KOPT-K1 (cell line): ENCODE data around the gene RELCH.

ENCODE experiments used
- H3K27ac ChIP-seq: fragments of 200-600 bp; sonication (generic); 2 replicates; pipeline ENCODE4 v1.5.1; 2016; ENCODE audit warnings: antibody characterized with exemption, mild to moderate bottlenecking, low read depth, low read length; ENCODE audit not compliant: poor library complexity, severe bottlenecking
- H3K36me3 ChIP-seq: fragments of 200-600 bp; sonication (generic); 2 replicates; pipeline ENCODE4 v1.5.1; 2017; ENCODE audit warnings: antibody characterized with exemption, mild to moderate bottlenecking, low read length, moderate library complexity; ENCODE audit not compliant: insufficient read depth
- H3K9me3 ChIP-seq: fragments of 200-600 bp; sonication (generic); 2 replicates; pipeline ENCODE4 v1.5.1; 2017; ENCODE audit warnings: antibody characterized with exemption, low read length, mild to moderate bottlenecking; ENCODE audit not compliant: insufficient read depth, poor library complexity, severe bottlenecking

Gene RELCH

DNA sequence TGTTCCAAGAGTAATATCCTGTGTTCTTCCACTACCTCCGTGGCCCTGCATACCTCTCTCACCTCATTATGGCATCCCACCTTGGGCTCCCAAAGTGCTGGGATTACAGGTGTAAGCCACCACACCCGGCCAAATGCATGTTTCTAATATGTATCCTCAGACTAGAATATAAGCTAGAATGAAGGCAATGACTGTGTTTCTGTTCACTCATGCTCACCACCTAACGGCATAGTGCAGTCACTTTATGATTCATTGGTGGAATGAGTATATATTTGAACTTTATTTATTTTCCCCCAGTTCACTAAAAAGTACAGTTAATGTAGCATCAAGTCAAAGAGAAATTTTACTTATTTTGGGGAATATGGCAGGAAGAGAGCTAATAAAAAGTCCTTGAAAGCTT lies 11.5 kb upstream of the RELCH start:
- Histone ChIP-seq H3K9me3 (no peaks in the 10 kb centered on the region), H3K36me3 (no peaks in the 10 kb centered on the region), H3K27ac (no peak overlapping the region)

DNA sequence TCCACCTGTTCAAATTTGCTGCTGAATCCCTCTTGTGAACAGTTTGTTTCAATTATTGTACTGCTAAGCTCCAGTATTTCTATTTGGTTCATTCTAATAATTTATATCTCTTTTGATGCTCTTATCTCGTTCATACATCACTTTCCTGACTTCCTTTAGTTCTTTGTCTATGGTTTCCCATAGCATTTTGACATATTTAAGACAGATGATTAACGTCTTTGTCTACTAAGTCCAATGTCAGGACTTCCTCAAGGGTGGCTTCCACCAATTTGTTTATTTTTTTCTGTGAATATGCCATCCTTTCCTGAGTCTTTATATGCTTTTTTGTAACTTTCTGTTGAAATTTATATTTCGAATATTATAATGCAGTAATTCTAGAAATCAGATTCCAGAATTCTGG lies 9.8 kb upstream of the RELCH start:
- Histone ChIP-seq H3K27ac (no peak overlapping the region), H3K9me3 (no peaks in the 10 kb centered on the region), H3K36me3 (no peaks in the 10 kb centered on the region)

GRCh38 chr18:62179213-62179612 lies 7.8 kb upstream of the RELCH start:
- no peaks in the 10 kb centered on the region for H3K9me3 ChIP-seq
- H3K36me3 ChIP-seq, result no peaks in the 10 kb centered on the region
- H3K27ac ChIP-seq, result no peak overlapping the region

GRCh38 chr18:62182220-62182619 lies 4.8 kb upstream of the RELCH start:
- no peak overlapping the region for H3K27ac ChIP-seq
- H3K36me3 ChIP-seq, result no peaks in the 10 kb centered on the region
- H3K9me3 ChIP-seq, result no peaks in the 10 kb centered on the region

GRCh38 chr18:62183578-62184195 lies 3.4 kb upstream of the RELCH start:
- Histone ChIP-seq H3K27ac (no peak overlapping the region), H3K36me3 (no peaks in the 10 kb centered on the region)

GRCh38 chr18:62186499-62186773 lies 619 bp upstream of the RELCH start:
- peaks cover 8% of the 10 kb centered on the region; the same call in 1 of the 2 replicates for H3K36me3 ChIP-seq
- H3K27ac ChIP-seq, result peak overlapping the region; percentile 58
- peaks cover 2% of the 10 kb centered on the region for H3K9me3 ChIP-seq

More at GRCh38 chr18:62183578-62184195, 3.4 kb upstream of the RELCH start:
- H3K9me3 ChIP-seq, result no peaks in the 10 kb centered on the region

DNA sequence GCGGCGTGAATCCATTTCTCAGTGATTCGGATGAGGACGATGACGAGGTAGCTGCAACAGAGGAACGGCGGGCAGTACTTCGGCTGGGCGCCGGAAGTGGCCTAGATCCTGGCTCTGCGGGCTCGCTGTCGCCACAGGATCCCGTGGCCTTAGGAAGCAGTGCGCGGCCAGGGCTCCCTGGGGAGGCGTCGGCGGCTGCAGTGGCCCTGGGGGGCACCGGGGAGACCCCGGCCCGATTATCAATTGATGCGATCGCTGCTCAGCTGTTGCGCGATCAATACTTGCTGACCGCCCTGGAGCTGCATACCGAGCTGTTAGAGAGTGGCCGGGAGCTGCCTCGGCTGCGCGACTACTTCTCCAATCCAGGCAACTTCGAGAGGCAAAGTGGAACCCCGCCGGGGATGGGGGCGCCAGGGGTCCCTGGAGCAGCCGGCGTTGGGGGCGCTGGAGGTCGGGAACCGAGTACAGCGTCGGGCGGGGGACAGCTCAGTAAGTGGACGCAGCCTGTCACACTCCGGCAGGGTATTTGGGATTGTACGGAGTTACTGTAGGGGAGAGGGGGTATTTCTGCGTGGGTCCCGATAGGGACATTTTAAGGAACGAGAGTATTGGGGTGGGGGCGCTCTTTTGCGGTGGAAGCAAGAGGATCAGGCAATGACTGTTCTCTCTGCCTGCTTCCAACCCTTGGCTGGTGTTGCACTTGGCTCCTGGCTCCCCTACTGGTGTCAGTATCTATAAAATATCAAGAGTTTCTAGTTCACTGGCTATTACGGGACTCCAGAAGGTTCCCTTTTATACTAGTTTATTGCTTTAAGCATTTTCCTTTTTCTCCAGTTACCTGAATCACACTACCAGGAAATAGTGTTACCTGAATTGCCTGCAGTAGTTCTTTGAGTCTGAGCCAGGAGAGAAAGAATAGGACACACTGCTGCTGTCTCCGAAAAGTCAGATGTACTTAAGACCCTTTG lies 772 bp downstream of the RELCH start:
- H3K9me3 ChIP-seq, result peaks cover 8% of the 10 kb centered on the region
- H3K36me3 ChIP-seq, result peaks cover 12% of the 10 kb centered on the region; the same call in 1 of the 2 replicates
- H3K27ac ChIP-seq, result peak overlapping the region; percentile 88

- Histone ChIP-seq H3K36me3 (peaks cover 12% of the 10 kb centered on the region; the same call in 1 of the 2 replicates), H3K27ac (no peak overlapping the region), H3K9me3 (peaks cover 8% of the 10 kb centered on the region)
Measured at GRCh38 chr18:62189208-62189607, 2.2 kb downstream of the RELCH start.

- H3K36me3 ChIP-seq, result peaks cover 10% of the 10 kb centered on the region; the same call in 1 of the 2 replicates
- no peak overlapping the region for H3K27ac ChIP-seq
Measured at GRCh38 chr18:62196079-62196478, 9.0 kb downstream of the RELCH start.

GRCh38 chr18:62196980-62197379 lies 9.9 kb downstream of the RELCH start:
- no peak overlapping the region for H3K27ac ChIP-seq
- 0 out of 2 replicates have a peak, but pooled peaks cover 3% of the 10 kb centered on the region for H3K36me3 ChIP-seq
- H3K9me3 ChIP-seq, result no peaks in the 10 kb centered on the region

More at GRCh38 chr18:62196079-62196478, 9.0 kb downstream of the RELCH start:
- peaks cover 8% of the 10 kb centered on the region for H3K9me3 ChIP-seq

DNA sequence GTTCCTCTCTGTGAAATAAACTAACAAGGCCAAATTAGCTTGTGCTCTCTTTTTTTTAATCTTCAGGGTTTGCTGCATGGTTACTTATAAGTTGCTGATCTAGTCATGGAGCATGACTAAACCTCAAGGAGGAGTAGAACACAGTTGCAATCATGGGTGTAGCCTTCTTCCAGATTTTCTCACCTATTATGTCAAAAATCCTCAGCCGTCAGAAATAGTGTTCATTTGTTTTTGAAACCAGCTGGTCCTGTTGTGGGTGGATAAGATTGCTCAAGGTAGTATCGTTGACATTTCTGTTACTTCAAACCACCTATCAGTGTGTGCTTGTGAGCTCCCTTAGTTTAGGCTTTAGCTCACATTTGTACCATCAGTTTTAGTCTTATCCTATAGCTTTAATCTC lies 11.2 kb downstream of the RELCH start:
- Histone ChIP-seq H3K27ac (no peak overlapping the region), H3K36me3 (0 out of 2 replicates have a peak, but pooled peaks cover 3% of the 10 kb centered on the region), H3K9me3 (no peaks in the 10 kb centered on the region)

DNA sequence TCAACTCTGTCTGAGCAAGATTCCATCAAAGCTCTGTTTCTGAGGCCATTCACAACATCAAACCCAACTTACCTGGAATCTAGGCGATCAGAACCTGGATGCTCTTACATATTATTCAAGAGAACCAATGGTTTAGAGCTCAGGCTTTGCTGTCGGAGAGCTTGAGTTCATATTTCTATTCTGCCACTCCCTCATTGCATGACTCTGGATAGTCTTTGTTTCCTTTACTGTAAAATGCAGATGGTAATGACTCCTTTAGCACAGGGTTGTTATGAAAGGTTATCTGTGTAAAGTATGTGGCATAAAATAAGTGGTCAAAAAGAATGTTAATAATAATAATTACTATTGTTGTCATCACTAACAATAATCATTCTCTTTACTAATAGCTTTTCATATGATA lies 12.6 kb downstream of the RELCH start:
- H3K36me3 ChIP-seq, result 0 out of 2 replicates have a peak, but pooled peaks cover 3% of the 10 kb centered on the region
- no peak overlapping the region for H3K27ac ChIP-seq
- no peaks in the 10 kb centered on the region for H3K9me3 ChIP-seq

DNA sequence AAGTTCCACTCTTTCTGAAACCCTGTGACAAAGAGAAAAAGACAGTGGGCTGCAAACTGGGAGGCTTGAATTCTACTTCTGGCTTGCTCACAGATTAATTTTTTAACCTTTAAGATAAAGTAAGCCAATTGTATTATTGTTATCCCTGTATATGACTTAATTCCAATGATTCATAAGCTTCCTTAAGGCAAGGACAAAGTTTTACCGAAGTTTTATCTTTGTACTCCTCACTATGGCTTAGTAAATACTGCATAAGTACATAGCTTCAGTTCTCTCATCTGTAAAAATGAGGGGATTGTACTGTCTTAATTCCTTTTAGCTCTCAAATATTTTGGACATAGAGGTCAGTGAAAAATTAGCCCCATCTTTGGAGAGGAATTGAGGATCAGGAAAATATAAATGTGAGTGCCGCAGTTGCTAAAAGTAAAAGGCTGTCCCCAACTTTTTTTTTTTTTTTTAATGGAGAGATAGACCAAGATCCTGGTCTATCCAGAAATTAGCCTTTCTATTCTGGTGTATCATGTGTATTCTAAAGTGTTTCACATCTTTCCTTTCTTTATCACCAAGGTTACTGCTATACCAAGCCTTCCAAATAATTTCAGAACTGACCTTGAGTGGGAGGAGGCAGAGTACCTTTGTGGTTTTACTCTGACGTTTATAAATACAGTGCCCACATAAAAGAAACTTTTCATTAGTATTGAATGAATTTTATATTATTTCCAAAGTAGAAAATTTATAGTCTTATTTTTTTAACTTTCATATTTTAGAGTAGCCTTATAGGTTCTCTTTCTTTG lies 13.3 kb downstream of the RELCH start:
- Histone ChIP-seq H3K27ac (no peak overlapping the region), H3K9me3 (no peaks in the 10 kb centered on the region), H3K36me3 (0 out of 2 replicates have a peak, but pooled peaks cover 3% of the 10 kb centered on the region)

DNA sequence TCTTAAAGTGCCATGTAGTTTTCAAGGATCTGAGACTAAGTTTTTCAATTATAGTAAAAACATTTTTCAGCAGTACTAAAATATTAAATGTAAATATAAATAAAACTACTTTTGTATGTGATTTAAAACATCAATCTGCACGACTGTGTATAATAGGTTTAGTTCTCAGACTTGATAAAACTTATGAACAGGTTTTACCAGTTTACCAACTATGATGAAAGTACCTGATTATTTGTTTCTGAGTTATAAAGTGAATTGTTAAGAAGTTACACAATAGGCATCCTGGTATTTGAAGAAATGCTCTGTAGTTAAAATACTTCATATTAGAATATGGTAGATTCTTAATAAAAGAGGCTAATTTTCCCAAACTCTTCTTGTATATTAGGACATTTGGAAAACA lies 14.8 kb downstream of the RELCH start:
- Histone ChIP-seq H3K27ac (no peak overlapping the region), H3K9me3 (no peaks in the 10 kb centered on the region), H3K36me3 (no peaks in the 10 kb centered on the region)

DNA sequence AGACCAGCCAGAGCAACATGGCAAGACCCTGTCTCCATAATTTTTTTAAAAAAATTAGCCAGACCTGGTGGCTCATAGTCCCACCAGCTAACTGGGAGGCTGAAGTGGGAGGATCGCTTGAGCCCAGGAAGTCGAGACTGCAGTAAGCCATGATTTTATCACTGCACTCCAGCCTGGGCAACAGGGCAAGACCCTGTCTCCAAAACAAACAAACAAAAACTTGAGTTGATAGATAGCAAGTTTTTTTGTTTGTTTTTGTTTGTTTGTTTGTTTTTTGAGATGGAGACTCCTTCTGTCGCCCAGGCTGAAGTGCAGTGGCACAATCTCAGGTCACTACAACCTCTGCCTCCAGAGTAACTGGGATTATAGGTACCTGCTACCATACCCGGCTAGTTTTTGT lies 18.8 kb downstream of the RELCH start:
- Histone ChIP-seq H3K9me3 (peaks cover 6% of the 10 kb centered on the region), H3K36me3 (no peaks in the 10 kb centered on the region), H3K27ac (no peak overlapping the region)
